H9 (cell line): ENCODE measurements around the gene RWDD4. TPM values are rescaled to one million over a fixed set of nuclear protein-coding genes. Genes with fewer than 3 reads are reported as not detected.

ENCODE experiments used
- DNase-seq: peaks from one replicate; pipeline ENCODE4 v3.0.0-alpha.2; 2017
- H2AFZ ChIP-seq: one replicate; pipeline ENCODE4 v1.6.1; 2013; ENCODE audit warnings: mild to moderate bottlenecking, low read length, control low read depth, moderate library complexity
- H2AK5ac ChIP-seq: 2 replicates; pipeline ENCODE4 v1.6.1; 2013; ENCODE audit warnings: low read length, control low read depth, mixed read lengths; ENCODE audit not compliant: insufficient read length
- H2BK120ac ChIP-seq: one replicate; pipeline ENCODE4 v1.6.1; 2013; ENCODE audit warnings: low read depth, mild to moderate bottlenecking, low read length, control low read depth, inconsistent platforms; ENCODE audit not compliant: poor library complexity, severe bottlenecking
- H2BK12ac ChIP-seq: 2 replicates; pipeline ENCODE4 v1.6.1; 2013; ENCODE audit warnings: low read length, control low read depth, mixed read lengths, low read depth; ENCODE audit not compliant: insufficient read length
- H2BK15ac ChIP-seq: 2 replicates; pipeline ENCODE4 v1.6.1; 2013; ENCODE audit warnings: low read depth, low read length, control low read depth
- H2BK20ac ChIP-seq: one replicate; pipeline ENCODE4 v1.6.1; 2013; ENCODE audit warnings: low read depth, mild to moderate bottlenecking, low read length, control low read depth, inconsistent platforms; ENCODE audit not compliant: poor library complexity, severe bottlenecking
- H2BK5ac ChIP-seq: 2 replicates; pipeline ENCODE4 v1.6.1; 2013; ENCODE audit warnings: low read length, control low read depth, mixed read lengths; ENCODE audit not compliant: insufficient read length
- H3K14ac ChIP-seq: 2 replicates; pipeline ENCODE4 v1.6.1; 2013; ENCODE audit warnings: low read length, control low read depth; ENCODE audit not compliant: insufficient read depth
- H3K18ac ChIP-seq: 2 replicates; pipeline ENCODE4 v1.6.1; 2013; ENCODE audit warnings: low read depth, mild to moderate bottlenecking, mixed read lengths, low read length, control low read depth; ENCODE audit not compliant: insufficient read length
- H3K23ac ChIP-seq: 2 replicates; pipeline ENCODE4 v1.6.1; 2013; ENCODE audit warnings: low read length, control low read depth, mixed read lengths, low read depth; ENCODE audit not compliant: insufficient read length
- H3K23me2 ChIP-seq: 2 replicates; pipeline ENCODE4 v1.6.1; 2013; ENCODE audit warnings: low read depth, mild to moderate bottlenecking, mixed read lengths, low read length, control low read depth; ENCODE audit not compliant: insufficient read length, poor library complexity, severe bottlenecking
- H3K27ac ChIP-seq: 2 replicates; pipeline ENCODE4 v1.5.1; 2013; ENCODE audit warnings: low read length, control low read depth, mixed read lengths, low read depth; ENCODE audit not compliant: insufficient read length
- H3K27me3 ChIP-seq: 2 replicates; pipeline ENCODE4 v1.6.1; 2013; ENCODE audit warnings: low read length, control low read depth, inconsistent platforms; ENCODE audit not compliant: insufficient read depth
- H3K4ac ChIP-seq: 2 replicates; pipeline ENCODE4 v1.6.1; 2013; ENCODE audit warnings: low read depth, mild to moderate bottlenecking, control low read depth, inconsistent platforms, low read length, moderate library complexity
- H3K4me1 ChIP-seq: 2 replicates; pipeline ENCODE4 v1.6.1; 2013; ENCODE audit warnings: low read length, control low read depth, inconsistent platforms; ENCODE audit not compliant: insufficient read depth
- H3K4me2 ChIP-seq: 2 replicates; pipeline ENCODE4 v1.6.1; 2013; ENCODE audit warnings: low read length, control low read depth, mixed read lengths; ENCODE audit not compliant: insufficient read length, insufficient read depth
- H3K56ac ChIP-seq: 2 replicates; pipeline ENCODE4 v1.6.1; 2013; ENCODE audit warnings: low read depth, mild to moderate bottlenecking, mixed read lengths, low read length, control low read depth; ENCODE audit not compliant: insufficient read length
- H3K79me1 ChIP-seq: 2 replicates; pipeline ENCODE4 v1.6.1; 2013; ENCODE audit warnings: low read depth, mild to moderate bottlenecking, moderate library complexity, low read length, control low read depth, inconsistent platforms; ENCODE audit not compliant: insufficient read depth, poor library complexity, severe bottlenecking
- H3K79me2 ChIP-seq: 2 replicates; pipeline ENCODE4 v1.6.1; 2013; ENCODE audit warnings: low read length, control low read depth, inconsistent platforms; ENCODE audit not compliant: insufficient read depth
- H3K9ac ChIP-seq: 2 replicates; pipeline ENCODE4 v1.6.1; 2013; ENCODE audit warnings: low read length, control low read depth, mixed read lengths; ENCODE audit not compliant: insufficient read length; ENCODE audit errors: extremely low read depth
- H3K9me3 ChIP-seq: one replicate; pipeline ENCODE4 v1.6.1; 2013; ENCODE audit warnings: low read depth, low read length, inconsistent platforms; ENCODE audit not compliant: control insufficient read depth
- H3T11ph ChIP-seq: one replicate; pipeline ENCODE4 v1.6.1; 2013; ENCODE audit warnings: mild to moderate bottlenecking, low read length, control low read depth, inconsistent platforms
- H4K20me1 ChIP-seq: one replicate; pipeline ENCODE4 v1.6.1; 2013; ENCODE audit not compliant: control insufficient read depth, insufficient read length, insufficient read depth
- H4K5ac ChIP-seq: 2 replicates; pipeline ENCODE4 v1.6.1; 2013; ENCODE audit warnings: low read depth, mild to moderate bottlenecking, mixed read lengths, low read length, control low read depth; ENCODE audit not compliant: insufficient read length
- H4K8ac ChIP-seq: replicated peaks from 2 replicates; pipeline ENCODE4 v1.6.1; 2013; ENCODE audit warnings: low read length, control low read depth, mixed read lengths, low read depth; ENCODE audit not compliant: insufficient read length
- H4K91ac ChIP-seq: 2 replicates; pipeline ENCODE4 v1.6.1; 2013; ENCODE audit warnings: low read depth, mild to moderate bottlenecking, moderate library complexity, mixed read lengths, low read length, control low read depth; ENCODE audit not compliant: insufficient read length
- H3K27ac Mint-ChIP-seq, 3 experiments: 2 replicates in 2 of 3; 3 replicates in 1 of 3; pipeline ENCODE4 v1.8.0; 2020 to 2021; ENCODE audit warnings: mixed read lengths in 3 of 3, mild to moderate bottlenecking in 1 of 3, moderate library complexity in 1 of 3
- H3K27me3 Mint-ChIP-seq: 2 replicates; pipeline ENCODE4 v1.8.0; 2021; ENCODE audit warnings: low read depth, mild to moderate bottlenecking, moderate library complexity, mixed read lengths
- H3K36me3 Mint-ChIP-seq, 3 experiments: 2 replicates in 2 of 3; 3 replicates in 1 of 3; pipeline ENCODE4 v1.8.0; 2020 to 2021; ENCODE audit warnings: low read depth in 3 of 3, mixed read lengths in 3 of 3; ENCODE audit not compliant: insufficient read depth in 1 of 3
- H3K4me1 Mint-ChIP-seq, 2 experiments: 2 replicates each; pipeline ENCODE4 v1.8.0; 2020; ENCODE audit warnings: mixed read lengths in 2 of 2
- H3K4me3 Mint-ChIP-seq, 2 experiments: 2 replicates in 1 of 2; 3 replicates in 1 of 2; pipeline ENCODE4 v1.8.0; 2020 to 2021; ENCODE audit warnings: mild to moderate bottlenecking in 2 of 2, mixed read lengths in 2 of 2, moderate library complexity in 1 of 2
- H3K9me3 Mint-ChIP-seq, 2 experiments: 2 replicates in 1 of 2; 3 replicates in 1 of 2; pipeline ENCODE4 v1.8.0; 2020; ENCODE audit warnings: mild to moderate bottlenecking in 2 of 2, mixed read lengths in 2 of 2, moderate library complexity in 1 of 2
- CTCF ChIP-seq: fragments of 200-600 bp; sonication (generic); conservative IDR thresholded peaks from 3 replicates; pipeline ENCODE4 v1.8.0; 2021; ENCODE audit warnings: antibody characterized with exemption, mild to moderate bottlenecking
- WGBS: extraction: QIAGEN DNeasy Blood & Tissue Kit; methylation state at CpG from one replicate; pipeline ENCODE4 v1.1.7; 2013; ENCODE audit warnings: missing lambda C conversion rate, low lambda C conversion rate, mixed read lengths; ENCODE audit not compliant: insufficient read length; ENCODE audit errors: extremely low coverage; 5-methylcytosine and 5-hydroxymethylcytosine counted together
- total RNA-seq: library from RNA; stranded (reverse); gene quantifications from 2 replicates; pipeline ENCODE4 v1.2.1, GENCODE V29; 2021

The RWDD4 gene
- total RNA-seq, 1 experiment from 2014 or later, result 17.8 TPM

DNA sequence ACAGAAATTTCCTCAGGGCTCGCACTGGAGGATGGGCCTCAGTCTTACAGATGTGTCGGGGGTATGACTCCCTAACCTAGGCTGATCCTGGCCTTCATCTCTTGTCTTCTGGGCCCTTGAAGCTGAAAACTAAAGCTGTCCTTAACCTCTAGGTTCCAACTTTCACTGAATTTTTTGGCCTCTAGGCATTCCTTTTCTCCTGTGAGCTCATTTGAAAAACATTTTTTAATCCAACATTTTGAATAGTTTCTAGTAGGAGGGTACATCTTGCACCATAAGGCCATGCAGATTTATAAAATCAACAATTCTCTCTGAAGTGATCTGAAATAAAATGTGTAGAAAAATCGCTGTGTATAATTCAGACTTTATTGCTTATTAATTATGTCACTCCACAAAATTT lies 19.7 kb downstream of the RWDD4 start:
- Histone ChIP-seq H3T11ph (no peak overlapping the region), H2BK5ac (no peak overlapping the region), H2BK120ac (no peak overlapping the region), H3K23me2 (no peaks in the 10 kb centered on the region), H3K27me3 (no peaks in the 10 kb centered on the region), H2AK5ac (no peak overlapping the region), H3K23ac (no peak overlapping the region), H3K4ac (no peak overlapping the region), H4K91ac (no peak overlapping the region), H4K5ac (no peak overlapping the region), H2BK20ac (no peak overlapping the region), H2BK12ac (no peak overlapping the region), H4K20me1 (no peaks in the 10 kb centered on the region), H2AFZ (no peak overlapping the region), H3K4me1 (no peaks in the 10 kb centered on the region; the same call in 1 of the 2 replicates), H2BK15ac (no peak overlapping the region), H3K14ac (no peak overlapping the region), H3K9ac (no peak overlapping the region), H3K79me2 (no peaks in the 10 kb centered on the region), H3K27ac (no peak overlapping the region), H3K4me2 (no peak overlapping the region), H4K8ac (no peak overlapping the region), H3K79me1 (no peaks in the 10 kb centered on the region), H3K9me3 (no peaks in the 10 kb centered on the region), H3K18ac (no peak overlapping the region), H3K56ac (no peak overlapping the region)
- no peak for TF ChIP-seq CTCF
- peaks cover 22 to 25% of the 10 kb centered on the region in 2 experiments for H3K4me1 Mint-ChIP-seq
- no CpG with 5 or more reads among the region's 3 CpGs for WGBS
- no peak for DNase-seq
- peaks cover 5 to 17% (median 9%) of the 10 kb centered on the region in 3 experiments; a peak in 6 of 7 replicates for H3K36me3 Mint-ChIP-seq
- H3K27me3 Mint-ChIP-seq, result no peaks in the 10 kb centered on the region
- peak overlapping the region in 1 of 3 experiments; percentile 7; a peak in 1 of 7 replicates for H3K27ac Mint-ChIP-seq
- no peak overlapping the region for H3K4me3 Mint-ChIP-seq
- H3K9me3 Mint-ChIP-seq, result no peaks in the 10 kb centered on the region
